HepG2 (cell line): ENCODE data around the gene GTF2H1. TPM values are rescaled to one million over a fixed set of nuclear protein-coding genes. Genes with fewer than 3 reads are reported as not detected.

Source experiments
- DPF2 ChIP-seq: sonication (generic); formaldehyde crosslinking; IDR thresholded peaks from 2 replicates; pipeline ENCODE4 v1.4.0; 2020; ENCODE audit warnings: mild to moderate bottlenecking, low read depth, missing genetic modification reagents, borderline replicate concordance
- EED ChIP-seq: sonication (generic); formaldehyde crosslinking; IDR thresholded peaks from 2 replicates; pipeline ENCODE4 v1.5.0; 2020; ENCODE audit warnings: mild to moderate bottlenecking, missing genetic modification reagents
- EHMT2 ChIP-seq: fragments of 200-600 bp; sonication (generic); IDR thresholded peaks from 2 replicates; pipeline ENCODE4 v1.7.0; 2017; ENCODE audit warnings: antibody characterized with exemption, low read depth, low read length, borderline replicate concordance
- FOXA3 ChIP-seq: IDR thresholded peaks from 2 replicates; pipeline ENCODE4 v1.6.1; 2016; ENCODE audit warnings: missing genetic modification reagents, missing compliant biosample characterization
- GTF2F1 ChIP-seq: fragments of 150-350 bp; IDR thresholded peaks from 2 replicates; pipeline ENCODE4 v1.6.1; 2014; ENCODE audit warnings: low read length
- HNRNPLL ChIP-seq: fragments of 200-400 bp; formaldehyde crosslinking; IDR thresholded peaks from 2 replicates; pipeline ENCODE4 v1.6.1; 2017; ENCODE audit warnings: mild to moderate bottlenecking, low read depth, low read length; ENCODE audit not compliant: poor library complexity, severe bottlenecking
- HOXA9 ChIP-seq: sonication (generic); formaldehyde crosslinking; IDR thresholded peaks from 2 replicates; pipeline ENCODE4 v1.8.1; 2022; ENCODE audit warnings: missing genetic modification reagents, mild to moderate bottlenecking, moderate library complexity, borderline replicate concordance
- MEIS2 ChIP-seq: sonication (generic); formaldehyde crosslinking; IDR thresholded peaks from 2 replicates; pipeline ENCODE4 v1.9.0; 2021; ENCODE audit warnings: mild to moderate bottlenecking, missing genetic modification reagents
- PITX1 ChIP-seq: sonication (generic); formaldehyde crosslinking; IDR thresholded peaks from 2 replicates; pipeline ENCODE4 v1.5.1; 2020; ENCODE audit warnings: mild to moderate bottlenecking, missing genetic modification reagents
- RXRB ChIP-seq: IDR thresholded peaks from 2 replicates; pipeline ENCODE4 v1.6.1; 2016; ENCODE audit warnings: borderline replicate concordance, missing genetic modification reagents, missing compliant biosample characterization
- TEAD2 ChIP-seq: sonication (generic); formaldehyde crosslinking; IDR thresholded peaks from 2 replicates; pipeline ENCODE4 v1.9.0; 2021; ENCODE audit warnings: missing genetic modification reagents
- U2AF2 ChIP-seq: fragments of 200-400 bp; formaldehyde crosslinking; IDR thresholded peaks from 2 replicates; pipeline ENCODE4 v1.6.1; 2017; ENCODE audit warnings: low read depth, mild to moderate bottlenecking, low read length
- ZFP1 ChIP-seq: IDR thresholded peaks from 2 replicates; pipeline ENCODE4 v1.6.1; 2016
- ZNF224 ChIP-seq: sonication (generic); formaldehyde crosslinking; IDR thresholded peaks from 2 replicates; pipeline ENCODE4 v1.5.0; 2020; ENCODE audit warnings: mild to moderate bottlenecking, missing genetic modification reagents
- ZNF230 ChIP-seq: sonication (generic); formaldehyde crosslinking; IDR thresholded peaks from 2 replicates; pipeline ENCODE4 v1.4.0; 2020; ENCODE audit warnings: mild to moderate bottlenecking, missing genetic modification reagents
- ZNF354B ChIP-seq: sonication (generic); formaldehyde crosslinking; IDR thresholded peaks from 2 replicates; pipeline ENCODE4 v1.8.0; 2022; ENCODE audit warnings: mild to moderate bottlenecking, missing genetic modification reagents
- ZNF460 ChIP-seq: sonication (generic); formaldehyde crosslinking; IDR thresholded peaks from 2 replicates; pipeline ENCODE4 v1.5.1; 2020; ENCODE audit warnings: missing genetic modification reagents, mild to moderate bottlenecking, borderline replicate concordance
- ZNF737 ChIP-seq: sonication (generic); formaldehyde crosslinking; IDR thresholded peaks from 2 replicates; pipeline ENCODE4 v1.5.0; 2020; ENCODE audit warnings: missing genetic modification reagents, mild to moderate bottlenecking, borderline replicate concordance
- ZSCAN21 ChIP-seq: sonication (generic); formaldehyde crosslinking; IDR thresholded peaks from 2 replicates; pipeline ENCODE4 v1.8.0; 2022; ENCODE audit warnings: mild to moderate bottlenecking, missing genetic modification reagents, moderate library complexity, borderline replicate concordance
- polyA plus RNA-seq, 8 experiments: library from polyadenylated mRNA; depleted of rRNA in 3 of 8; stranded (reverse) in 7 of 8; unstranded in 1 of 8; fragments of >200 nt; fragmentation: Illumina TruSeq in 4 of 8; extraction: Trizol in 4 of 8; gene quantifications; 2 replicates each; pipeline versions ENCODE4 v1.2.1 to v1.2.3, GENCODE V29; 2011 to 2016; ENCODE audit warnings: low read depth in 4 of 8, missing spikeins in 1 of 8, mixed read lengths in 1 of 8; ENCODE audit not compliant: insufficient read depth in 1 of 8
- total RNA-seq, 5 experiments: library from RNA; depleted of rRNA; stranded (reverse); fragments of >200 nt; fragmentation: Illumina TruSeq; extraction: Trizol; gene quantifications; 2 replicates each; pipeline ENCODE4 v1.2.3, GENCODE V29; 2016; ENCODE audit warnings: low read depth in 1 of 5
- TF ChIP-seq, protein P1 (sequence below): sonication (generic); formaldehyde crosslinking; IDR thresholded peaks from 2 replicates; pipeline ENCODE4 v1.4.0; 2020; ENCODE audit warnings: mild to moderate bottlenecking, missing genetic modification reagents
- TF ChIP-seq, protein P2 (sequence below): sonication (generic); formaldehyde crosslinking; IDR thresholded peaks from 2 replicates; pipeline ENCODE4 v1.4.0; 2020; ENCODE audit warnings: missing genetic modification reagents, borderline replicate concordance
- TF ChIP-seq, protein P3 (sequence below): sonication (generic); formaldehyde crosslinking; IDR thresholded peaks from 2 replicates; pipeline ENCODE4 v1.5.1; 2020; ENCODE audit warnings: mild to moderate bottlenecking, missing genetic modification reagents, borderline replicate concordance

Gene GTF2H1
- total and polyA plus RNA-seq, 2 of the 13 experiments (the other 11 are each of a cell fraction or from before 2014, with no cell fraction given) = 15.7 to 51.4 TPM

DNA sequence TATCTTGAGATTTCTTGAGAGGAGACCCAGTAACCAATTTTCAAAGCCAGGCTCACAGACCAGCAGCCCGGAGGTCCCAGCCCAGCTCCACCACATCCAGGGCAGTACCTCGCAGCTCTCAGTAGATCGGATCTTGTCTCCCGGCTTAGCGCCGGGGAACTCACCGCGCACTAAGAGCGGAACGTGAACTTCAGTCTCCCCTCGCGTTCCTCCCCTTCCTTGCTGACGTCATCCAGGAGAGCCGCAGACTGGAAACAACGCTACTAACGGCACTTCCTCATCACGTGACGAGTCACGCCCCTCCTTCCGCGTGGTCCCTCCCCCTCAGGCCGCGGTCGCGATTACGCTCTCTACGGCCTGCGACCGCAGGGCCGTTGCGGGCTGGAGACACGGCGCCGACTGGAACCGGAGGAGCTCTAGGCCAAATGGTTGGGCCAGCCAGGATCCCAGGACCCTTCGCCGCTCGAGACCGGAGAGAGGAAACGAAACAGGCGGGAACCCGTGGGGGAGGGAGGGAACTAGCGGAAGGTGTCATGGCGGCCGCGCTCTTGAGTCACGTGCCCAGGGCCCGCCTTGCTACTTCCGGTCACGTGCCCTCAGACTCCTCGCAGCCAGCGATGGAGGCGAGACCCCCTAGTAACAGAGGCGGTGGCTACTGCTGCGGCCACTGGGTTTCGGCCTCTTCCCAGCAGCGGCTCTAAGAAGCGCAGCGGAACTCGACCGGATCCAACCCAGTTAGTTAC is at the start of gene GTF2H1, which contains the start of gene HPS5 (continued):
- TF ChIP-seq, protein P1, sequence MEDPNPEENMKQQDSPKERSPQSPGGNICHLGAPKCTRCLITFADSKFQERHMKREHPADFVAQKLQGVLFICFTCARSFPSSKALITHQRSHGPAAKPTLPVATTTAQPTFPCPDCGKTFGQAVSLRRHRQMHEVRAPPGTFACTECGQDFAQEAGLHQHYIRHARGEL = peak; percentile 93; the same call in 1 of the 2 replicates
- TF ChIP-seq PITX1 (CRISPR knock-in tag) (peak; percentile 78), HNRNPLL (peak; percentile 93), FOXA3 (CRISPR knock-in tag) (peak; percentile 65; the same call in 1 of the 2 replicates), HOXA9 (CRISPR knock-in tag) (peak; percentile 88), RXRB (CRISPR knock-in tag) (peak; percentile 75), MEIS2 (CRISPR knock-in tag) (peak; percentile 62; the same call in 1 of the 2 replicates), TEAD2 (CRISPR knock-in tag) (no peak), ZNF460 (no peak; the same call in 1 of the 2 replicates), ZFP1 (CRISPR knock-in tag) (peak; percentile 85), U2AF2 (no peak), ZNF354B (CRISPR knock-in tag) (peak; percentile 52; the same call in 1 of the 2 replicates), ZNF737 (CRISPR knock-in tag) (peak; percentile 87; the same call in 1 of the 2 replicates), ZNF230 (CRISPR knock-in tag) (peak; percentile 88), ZNF224 (CRISPR knock-in tag) (peak; percentile 98), EHMT2 (peak; percentile 48; the same call in 1 of the 2 replicates), GTF2F1 (peak; percentile 88; the same call in 1 of the 2 replicates), DPF2 (CRISPR knock-in tag) (no peak), EED (CRISPR knock-in tag) (no peak; the same call in none of the 2 replicates), ZSCAN21 (CRISPR knock-in tag) (peak; percentile 98)
- TF ChIP-seq, protein P2, sequence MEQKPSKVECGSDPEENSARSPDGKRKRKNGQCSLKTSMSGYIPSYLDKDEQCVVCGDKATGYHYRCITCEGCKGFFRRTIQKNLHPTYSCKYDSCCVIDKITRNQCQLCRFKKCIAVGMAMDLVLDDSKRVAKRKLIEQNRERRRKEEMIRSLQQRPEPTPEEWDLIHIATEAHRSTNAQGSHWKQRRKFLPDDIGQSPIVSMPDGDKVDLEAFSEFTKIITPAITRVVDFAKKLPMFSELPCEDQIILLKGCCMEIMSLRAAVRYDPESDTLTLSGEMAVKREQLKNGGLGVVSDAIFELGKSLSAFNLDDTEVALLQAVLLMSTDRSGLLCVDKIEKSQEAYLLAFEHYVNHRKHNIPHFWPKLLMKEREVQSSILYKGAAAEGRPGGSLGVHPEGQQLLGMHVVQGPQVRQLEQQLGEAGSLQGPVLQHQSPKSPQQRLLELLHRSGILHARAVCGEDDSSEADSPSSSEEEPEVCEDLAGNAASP (CRISPR knock-in tag) = peak; percentile 61
- TF ChIP-seq, protein P3, sequence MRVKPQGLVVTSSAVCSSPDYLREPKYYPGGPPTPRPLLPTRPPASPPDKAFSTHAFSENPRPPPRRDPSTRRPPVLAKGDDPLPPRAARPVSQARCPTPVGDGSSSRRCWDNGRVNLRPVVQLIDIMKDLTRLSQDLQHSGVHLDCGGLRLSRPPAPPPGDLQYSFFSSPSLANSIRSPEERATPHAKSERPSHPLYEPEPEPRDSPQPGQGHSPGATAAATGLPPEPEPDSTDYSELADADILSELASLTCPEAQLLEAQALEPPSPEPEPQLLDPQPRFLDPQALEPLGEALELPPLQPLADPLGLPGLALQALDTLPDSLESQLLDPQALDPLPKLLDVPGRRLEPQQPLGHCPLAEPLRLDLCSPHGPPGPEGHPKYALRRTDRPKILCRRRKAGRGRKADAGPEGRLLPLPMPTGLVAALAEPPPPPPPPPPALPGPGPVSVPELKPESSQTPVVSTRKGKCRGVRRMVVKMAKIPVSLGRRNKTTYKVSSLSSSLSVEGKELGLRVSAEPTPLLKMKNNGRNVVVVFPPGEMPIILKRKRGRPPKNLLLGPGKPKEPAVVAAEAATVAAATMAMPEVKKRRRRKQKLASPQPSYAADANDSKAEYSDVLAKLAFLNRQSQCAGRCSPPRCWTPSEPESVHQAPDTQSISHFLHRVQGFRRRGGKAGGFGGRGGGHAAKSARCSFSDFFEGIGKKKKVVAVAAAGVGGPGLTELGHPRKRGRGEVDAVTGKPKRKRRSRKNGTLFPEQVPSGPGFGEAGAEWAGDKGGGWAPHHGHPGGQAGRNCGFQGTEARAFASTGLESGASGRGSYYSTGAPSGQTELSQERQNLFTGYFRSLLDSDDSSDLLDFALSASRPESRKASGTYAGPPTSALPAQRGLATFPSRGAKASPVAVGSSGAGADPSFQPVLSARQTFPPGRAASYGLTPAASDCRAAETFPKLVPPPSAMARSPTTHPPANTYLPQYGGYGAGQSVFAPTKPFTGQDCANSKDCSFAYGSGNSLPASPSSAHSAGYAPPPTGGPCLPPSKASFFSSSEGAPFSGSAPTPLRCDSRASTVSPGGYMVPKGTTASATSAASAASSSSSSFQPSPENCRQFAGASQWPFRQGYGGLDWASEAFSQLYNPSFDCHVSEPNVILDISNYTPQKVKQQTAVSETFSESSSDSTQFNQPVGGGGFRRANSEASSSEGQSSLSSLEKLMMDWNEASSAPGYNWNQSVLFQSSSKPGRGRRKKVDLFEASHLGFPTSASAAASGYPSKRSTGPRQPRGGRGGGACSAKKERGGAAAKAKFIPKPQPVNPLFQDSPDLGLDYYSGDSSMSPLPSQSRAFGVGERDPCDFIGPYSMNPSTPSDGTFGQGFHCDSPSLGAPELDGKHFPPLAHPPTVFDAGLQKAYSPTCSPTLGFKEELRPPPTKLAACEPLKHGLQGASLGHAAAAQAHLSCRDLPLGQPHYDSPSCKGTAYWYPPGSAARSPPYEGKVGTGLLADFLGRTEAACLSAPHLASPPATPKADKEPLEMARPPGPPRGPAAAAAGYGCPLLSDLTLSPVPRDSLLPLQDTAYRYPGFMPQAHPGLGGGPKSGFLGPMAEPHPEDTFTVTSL (CRISPR knock-in tag) = no peak
